Measurements from ENCODE around the gene AXIN1. TPM values are rescaled to one million over a fixed set of nuclear protein-coding genes. Genes with fewer than 3 reads are reported as not detected.

AXIN1 gene
- total RNA-seq (45.2 TPM), polyA plus RNA-seq (1 to 10 TPM; 1.1 to 2.9 (median 1.4) TPM)

DNA sequence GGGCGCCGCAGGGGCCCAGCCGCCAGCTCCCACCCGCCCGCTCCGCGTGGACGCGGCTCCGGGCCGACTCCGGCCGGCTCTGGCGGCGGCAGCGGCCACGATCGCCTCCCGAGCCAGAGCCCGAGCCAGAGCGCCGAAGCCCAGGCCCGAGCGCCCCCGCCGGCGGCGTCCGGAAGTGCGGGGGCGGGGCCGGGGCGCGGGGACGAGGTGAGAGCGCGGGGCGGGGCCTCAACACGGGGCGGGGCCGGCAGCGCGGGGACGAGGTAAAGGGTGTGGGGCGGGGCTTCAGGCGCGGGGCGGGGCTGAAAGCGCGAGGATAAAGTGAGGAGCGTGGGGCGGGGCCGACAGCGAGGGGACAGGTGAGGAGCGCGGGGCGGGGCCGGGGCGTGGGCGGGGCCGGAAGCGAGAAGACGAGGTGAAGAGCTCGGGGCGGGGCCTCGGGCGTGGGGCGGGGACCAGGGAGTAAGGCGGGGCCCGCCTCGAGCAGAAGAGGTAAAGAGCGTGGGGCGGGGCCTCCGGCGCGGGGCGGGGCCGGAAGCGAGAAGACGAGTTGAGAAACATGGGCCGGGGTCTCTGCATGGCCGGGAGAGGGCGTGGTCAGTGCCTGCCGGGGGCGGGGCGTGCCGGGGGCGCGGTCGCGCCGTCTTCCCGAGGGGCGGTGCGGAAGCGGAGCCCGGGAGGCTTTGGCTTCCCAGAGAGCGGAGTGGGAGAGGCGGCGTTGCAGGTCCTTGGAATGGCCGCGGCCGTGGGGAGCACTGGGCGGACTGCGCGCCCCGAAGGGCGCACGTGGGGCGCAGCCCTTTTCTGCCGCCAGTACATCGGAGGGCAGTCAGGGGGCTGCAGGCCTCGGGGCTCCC lies at the start of gene AXIN1:
Gene AXIN1 (minus strand): TSS at position 177 of the 857 bp plus-strand sequence. CDS start 5,698 bp downstream, outside the sequence.
- H3K27ac ChIP-seq (ENCODE audit: insufficient read depth, low read length, poor library complexity, severe bottlenecking), result peak within 1 kb of the TSS; percentile 73
- no peaks in the 10 kb centered on the region for H3K9me3 ChIP-seq (ENCODE audit: control insufficient read depth in 2 of 2, low read length in 2 of 2)
- peak within 1 kb of the TSS; percentile 84 to 95 (median 90) for H3K27ac Mint-ChIP-seq
- H3K36me3 ChIP-seq (ENCODE audit: control insufficient read depth, insufficient read depth, low read length), result peaks cover 5% of the 10 kb centered on the region
- no peaks in the 10 kb centered on the region for H3K27me3 ChIP-seq (ENCODE audit: control insufficient read depth, insufficient read depth, low read length)
- H3K4me1 Mint-ChIP-seq, result peaks cover 0 to 60% (median 35%) of the 10 kb centered on the region in 4 donors
- H3K4me1 ChIP-seq (ENCODE audit: control insufficient read depth, insufficient read depth, low read length, poor library complexity, severe bottlenecking), result peaks cover 51% of the 10 kb centered on the region
- peak within 1 kb of the TSS; percentile 94 to 97 (median 95) for H3K4me3 Mint-ChIP-seq
- H3K36me3 Mint-ChIP-seq, result peaks cover 7% of the 10 kb centered on the region
- ATAC-seq (ENCODE audit: low read depth in 2 of 2) (peak; percentile 81 to 82), DNase-seq (peak; percentile 98 to 100 (median 99))
- H3K27me3 Mint-ChIP-seq, result no peaks in the 10 kb centered on the region
- H3K9me3 Mint-ChIP-seq, result no peaks in the 10 kb centered on the region
- H3K4me3 ChIP-seq (ENCODE audit: low read depth, low read length), result peak within 1 kb of the TSS; percentile 37

GRCh38 chr16:401468-402348 lies 49.2 kb upstream of the AXIN1 start, which contains the start of gene DECR2:
DECR2 (plus strand) TSS chr16:401885; CDS start chr16:401964, 79 bp downstream.
- peak within 1 kb of the TSS; percentile 82 to 90 (median 82) for H3K27ac Mint-ChIP-seq
- peak within 1 kb of the TSS; percentile 90 to 95 (median 92) for H3K4me3 Mint-ChIP-seq
- no peaks in the 10 kb centered on the region for H3K36me3 Mint-ChIP-seq
- Histone ChIP-seq H3K27ac (ENCODE audit: insufficient read depth, low read length, poor library complexity, severe bottlenecking) (peak within 1 kb of the TSS; percentile 79), H3K4me3 (ENCODE audit: low read depth, low read length) (peak within 1 kb of the TSS; percentile 19), H3K27me3 (ENCODE audit: control insufficient read depth, insufficient read depth, low read length) (no peaks in the 10 kb centered on the region), H3K4me1 (ENCODE audit: control insufficient read depth, insufficient read depth, low read length, poor library complexity, severe bottlenecking) (peaks cover 13% of the 10 kb centered on the region), H3K9me3 (ENCODE audit: control insufficient read depth in 2 of 2, low read length in 2 of 2) (no peaks in the 10 kb centered on the region), H3K36me3 (ENCODE audit: control insufficient read depth, insufficient read depth, low read length) (no peaks in the 10 kb centered on the region)
- peaks cover under 1 to 24% (median 5%) of the 10 kb centered on the region in 4 donors for H3K4me1 Mint-ChIP-seq
- peaks cover 0 to under 1% (median 0%) of the 10 kb centered on the region in 7 donors for H3K9me3 Mint-ChIP-seq
- peak; percentile 92 to 97 (median 94) for DNase-seq
- H3K27me3 Mint-ChIP-seq, result no peaks in the 10 kb centered on the region
- peak; percentile 82 to 85 for ATAC-seq (ENCODE audit: low read depth in 2 of 2)

DNA sequence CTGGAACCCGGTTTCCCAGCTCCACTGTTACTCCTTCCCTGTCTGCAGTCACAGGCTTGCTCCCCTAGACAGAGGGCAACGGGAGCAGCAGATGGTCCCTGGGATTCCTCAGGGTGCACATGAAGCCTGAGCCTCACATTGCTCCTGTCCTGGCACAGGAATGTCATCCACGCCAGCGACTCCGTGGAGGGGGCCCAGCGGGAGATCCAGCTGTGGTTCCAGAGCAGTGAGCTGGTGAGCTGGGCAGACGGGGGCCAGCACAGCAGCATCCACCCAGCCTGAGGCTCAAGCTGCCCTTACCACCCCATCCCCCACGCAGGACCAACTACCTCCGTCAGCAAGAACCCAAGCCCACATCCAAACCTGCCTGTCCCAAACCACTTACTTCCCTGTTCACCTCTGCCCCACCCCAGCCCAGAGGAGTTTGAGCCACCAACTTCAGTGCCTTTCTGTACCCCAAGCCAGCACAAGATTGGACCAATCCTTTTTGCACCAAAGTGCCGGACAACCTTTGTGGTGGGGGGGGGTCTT lies 47.6 kb upstream of the AXIN1 start:
- Mint-ChIP-seq H3K36me3 (no peaks in the 10 kb centered on the region), H3K4me1 (peaks cover 4 to 32% (median 13%) of the 10 kb centered on the region in 4 donors), H3K27ac (peak overlapping the region in 2 of 3 donors; percentile 82 to 90), H3K4me3 (peak overlapping the region; percentile 90 to 95 (median 92)), H3K27me3 (peaks cover 12% of the 10 kb centered on the region), H3K9me3 (peaks cover 0 to 6% (median 0%) of the 10 kb centered on the region in 7 donors)
- H3K27ac ChIP-seq (ENCODE audit: insufficient read depth, low read length, poor library complexity, severe bottlenecking), result no peak overlapping the region
- no peaks in the 10 kb centered on the region for H3K36me3 ChIP-seq (ENCODE audit: control insufficient read depth, insufficient read depth, low read length)
- no peak for ATAC-seq (ENCODE audit: low read depth in 2 of 2)
- no peaks in the 10 kb centered on the region for H3K9me3 ChIP-seq (ENCODE audit: control insufficient read depth in 2 of 2, low read length in 2 of 2)
- DNase-seq, result no peak
- peak overlapping the region; percentile 10 for H3K4me3 ChIP-seq (ENCODE audit: low read depth, low read length)
- H3K4me1 ChIP-seq (ENCODE audit: control insufficient read depth, insufficient read depth, low read length, poor library complexity, severe bottlenecking), result peaks cover 16% of the 10 kb centered on the region
- no peaks in the 10 kb centered on the region for H3K27me3 ChIP-seq (ENCODE audit: control insufficient read depth, insufficient read depth, low read length)

DNA sequence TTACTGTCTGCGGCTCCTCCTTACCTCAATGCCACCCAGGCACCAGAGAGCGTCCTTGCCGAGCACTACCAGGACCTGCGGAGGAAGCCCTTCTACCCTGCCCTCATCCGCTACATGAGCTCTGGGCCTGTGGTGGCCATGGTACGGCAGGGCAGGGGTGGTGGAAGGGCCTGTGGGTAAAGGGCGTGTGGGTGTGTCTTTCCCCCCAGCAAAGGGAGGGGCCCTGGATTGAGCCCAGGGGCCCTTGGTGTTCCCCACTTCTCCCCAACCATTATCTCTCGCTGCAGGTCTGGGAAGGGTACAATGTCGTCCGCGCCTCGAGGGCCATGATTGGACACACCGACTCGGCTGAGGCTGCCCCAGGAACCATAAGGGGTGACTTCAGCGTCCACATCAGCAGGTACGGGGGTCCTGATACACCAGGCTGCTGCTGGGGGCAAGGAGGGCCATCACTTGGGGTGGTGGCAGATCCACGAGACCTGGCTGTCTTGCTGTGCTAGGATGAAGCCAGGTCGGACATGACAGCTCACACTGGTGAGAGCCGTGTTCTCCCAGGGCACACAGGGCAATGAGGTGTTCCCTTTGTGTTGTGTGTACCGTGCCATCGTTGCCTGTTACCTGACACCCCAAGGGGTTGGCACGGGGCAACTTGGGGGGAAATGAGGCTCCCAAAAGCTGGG lies 47.0 kb upstream of the AXIN1 start:
- H3K27ac Mint-ChIP-seq, result peak overlapping the region in 1 of 3 donors; percentile 73
- Histone ChIP-seq H3K4me3 (ENCODE audit: low read depth, low read length) (no peak overlapping the region), H3K4me1 (ENCODE audit: control insufficient read depth, insufficient read depth, low read length, poor library complexity, severe bottlenecking) (peaks cover 16% of the 10 kb centered on the region), H3K9me3 (ENCODE audit: control insufficient read depth in 2 of 2, low read length in 2 of 2) (no peaks in the 10 kb centered on the region), H3K27ac (ENCODE audit: insufficient read depth, low read length, poor library complexity, severe bottlenecking) (no peak overlapping the region), H3K36me3 (ENCODE audit: control insufficient read depth, insufficient read depth, low read length) (no peaks in the 10 kb centered on the region), H3K27me3 (ENCODE audit: control insufficient read depth, insufficient read depth, low read length) (no peaks in the 10 kb centered on the region)
- peak overlapping the region; percentile 61 to 95 (median 86) for H3K4me3 Mint-ChIP-seq
- peaks cover 4 to 32% (median 13%) of the 10 kb centered on the region in 4 donors for H3K4me1 Mint-ChIP-seq
- DNase-seq, result no peak
- peaks cover 14% of the 10 kb centered on the region for H3K27me3 Mint-ChIP-seq
- H3K9me3 Mint-ChIP-seq, result peaks cover 0 to 6% (median 0%) of the 10 kb centered on the region in 7 donors
- no peaks in the 10 kb centered on the region for H3K36me3 Mint-ChIP-seq
- ATAC-seq (ENCODE audit: low read depth in 2 of 2), result no peak

- peaks cover 14% of the 10 kb centered on the region for H3K27me3 Mint-ChIP-seq
- peaks cover 0 to 6% (median 0%) of the 10 kb centered on the region in 7 donors for H3K9me3 Mint-ChIP-seq
- H3K36me3 Mint-ChIP-seq, result no peaks in the 10 kb centered on the region
- Histone ChIP-seq H3K4me1 (ENCODE audit: control insufficient read depth, insufficient read depth, low read length, poor library complexity, severe bottlenecking) (peaks cover 16% of the 10 kb centered on the region), H3K4me3 (ENCODE audit: low read depth, low read length) (no peak overlapping the region), H3K27me3 (ENCODE audit: control insufficient read depth, insufficient read depth, low read length) (no peaks in the 10 kb centered on the region), H3K9me3 (ENCODE audit: control insufficient read depth in 2 of 2, low read length in 2 of 2) (no peaks in the 10 kb centered on the region), H3K36me3 (ENCODE audit: control insufficient read depth, insufficient read depth, low read length) (no peaks in the 10 kb centered on the region), H3K27ac (ENCODE audit: insufficient read depth, low read length, poor library complexity, severe bottlenecking) (no peak overlapping the region)
- ATAC-seq (ENCODE audit: low read depth in 2 of 2) (no peak), DNase-seq (no peak)
- peaks cover 4 to 32% (median 13%) of the 10 kb centered on the region in 4 donors for H3K4me1 Mint-ChIP-seq
- H3K27ac Mint-ChIP-seq, result peak overlapping the region in 2 of 3 donors; percentile 32 to 73
- H3K4me3 Mint-ChIP-seq, result peak overlapping the region; percentile 61 to 90 (median 78)
Measured at GRCh38 chr16:398561-399339, 46.2 kb upstream of the AXIN1 start.

DNA sequence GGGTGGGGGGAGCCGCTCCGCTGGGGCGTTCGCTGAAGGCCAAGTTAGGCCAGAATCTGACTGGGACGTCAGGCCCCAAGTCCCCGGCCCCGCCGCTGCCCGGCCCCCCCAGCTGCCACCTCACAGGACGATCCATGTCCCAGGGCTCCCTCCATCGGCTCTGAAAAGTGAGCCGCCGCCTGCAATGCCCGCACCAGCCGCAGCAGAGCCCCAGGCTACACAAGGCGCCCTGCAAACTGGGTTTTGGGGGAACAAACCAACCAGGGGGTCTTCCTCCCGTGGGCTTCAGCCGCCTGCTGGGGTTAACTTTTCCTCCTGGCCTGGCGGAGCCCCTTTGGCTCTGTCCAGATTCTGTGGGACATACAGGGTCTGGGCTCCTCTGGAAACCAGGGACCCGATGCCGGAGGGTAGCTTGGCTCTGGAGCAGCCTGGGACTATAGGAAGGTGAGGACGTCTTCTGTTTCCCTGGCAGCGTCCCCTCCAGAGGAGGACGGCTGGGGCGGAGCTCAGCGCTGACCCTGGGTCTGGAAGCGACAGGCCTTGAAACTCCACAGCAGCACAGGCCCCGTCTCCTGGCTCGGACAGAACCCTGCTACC lies 45.3 kb upstream of the AXIN1 start:
- Mint-ChIP-seq H3K36me3 (no peaks in the 10 kb centered on the region), H3K27me3 (peaks cover 14% of the 10 kb centered on the region), H3K27ac (peak overlapping the region; percentile 32 to 79 (median 55)), H3K9me3 (peaks cover 0 to 6% (median 0%) of the 10 kb centered on the region in 7 donors), H3K4me3 (peak overlapping the region; percentile 61 to 82 (median 72)), H3K4me1 (peaks cover 4 to 32% (median 13%) of the 10 kb centered on the region in 4 donors)
- Histone ChIP-seq H3K36me3 (ENCODE audit: control insufficient read depth, insufficient read depth, low read length) (no peaks in the 10 kb centered on the region), H3K27me3 (ENCODE audit: control insufficient read depth, insufficient read depth, low read length) (no peaks in the 10 kb centered on the region), H3K4me1 (ENCODE audit: control insufficient read depth, insufficient read depth, low read length, poor library complexity, severe bottlenecking) (peaks cover 16% of the 10 kb centered on the region), H3K4me3 (ENCODE audit: low read depth, low read length) (no peak overlapping the region), H3K9me3 (ENCODE audit: control insufficient read depth in 2 of 2, low read length in 2 of 2) (no peaks in the 10 kb centered on the region), H3K27ac (ENCODE audit: insufficient read depth, low read length, poor library complexity, severe bottlenecking) (peak overlapping the region; percentile 33)
- ATAC-seq (ENCODE audit: low read depth in 2 of 2), result no peak
- peak in 1 of 3 donors; percentile 31 for DNase-seq
